ENCODE results near the gene LCA5. TPM values are rescaled to one million over a fixed set of nuclear protein-coding genes. Genes with fewer than 3 reads are reported as not detected.

LCA5 gene
- total and polyA plus RNA-seq, 2 donors (not counting 3 experiments of a cell fraction or from before 2014, with no cell fraction given) = 0.57 to 4.2 TPM

DNA sequence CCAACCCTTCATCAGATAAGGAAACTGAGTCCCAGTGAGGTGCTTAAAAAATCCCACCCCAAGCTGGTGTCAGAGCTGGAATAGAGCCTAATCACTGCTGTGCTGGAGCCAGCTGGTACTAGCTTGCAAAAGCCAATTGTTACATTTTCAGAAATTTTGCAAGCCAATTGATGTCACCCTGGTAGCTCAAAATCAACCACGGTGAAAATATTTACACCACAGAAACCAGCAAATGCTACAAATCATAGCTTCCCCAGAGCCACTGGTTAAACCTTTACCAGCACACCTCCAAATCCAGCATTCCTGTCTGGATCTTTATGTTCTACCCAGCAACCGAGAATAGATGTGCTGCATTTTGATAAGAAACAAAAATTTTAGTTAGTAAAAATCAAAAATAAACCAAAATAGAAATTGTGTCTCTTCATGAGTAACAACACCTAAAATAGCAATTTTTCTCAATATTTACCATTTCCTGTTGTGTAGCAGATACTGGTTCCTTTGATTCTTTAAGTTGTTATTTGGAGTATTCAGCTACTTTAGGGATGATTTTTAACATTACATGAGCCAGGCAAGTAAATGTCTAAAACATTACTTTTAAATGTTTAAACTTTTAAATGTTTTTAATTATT is 7.2 kb upstream of the LCA5 start:
- H3K9me1 ChIP-seq (replicated peaks; ENCODE audit: control insufficient read depth, extremely low read depth, insufficient read depth, low read length) = no peaks in the 10 kb centered on the region
- no peaks in the 10 kb centered on the region for H4K20me1 ChIP-seq (replicated peaks; ENCODE audit: control insufficient read depth, extremely low read depth, insufficient read depth, low read length)
- no peaks in the 10 kb centered on the region for H3K36me3 ChIP-seq (ENCODE audit: control insufficient read depth in 2 of 2, extremely low read depth in 1 of 2, insufficient read depth in 2 of 2, low read length in 2 of 2)
- intact Hi-C loops (cut with micrococcal nuclease) = loop anchor here (1.0 to 2.0 kb wide), 4 partner anchors 120 to 945 kb away; partner anchors contain the start of genes HMGN3 and PHIP
- TF ChIP-seq GATA2 (IDR thresholded peaks at IDR 0.05; ENCODE audit: insufficient read depth, insufficient read length, low read depth, low read length) (no peak), FOS (IDR thresholded peaks at IDR 0.05; ENCODE audit: borderline replicate concordance, insufficient read depth, low read length) (no peak), POLR2A (IDR thresholded peaks at IDR 0.05; ENCODE audit: low read depth, low read length) (no peak), MYC (IDR thresholded peaks at IDR 0.05; ENCODE audit: low read depth, low read length) (no peak)
- TF ChIP-seq, protein P1, sequence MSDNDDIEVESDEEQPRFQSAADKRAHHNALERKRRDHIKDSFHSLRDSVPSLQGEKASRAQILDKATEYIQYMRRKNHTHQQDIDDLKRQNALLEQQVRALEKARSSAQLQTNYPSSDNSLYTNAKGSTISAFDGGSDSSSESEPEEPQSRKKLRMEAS (IDR thresholded peaks at IDR 0.05; ENCODE audit: insufficient read depth, insufficient read length) = no peak
- TF ChIP-seq, protein P2, sequence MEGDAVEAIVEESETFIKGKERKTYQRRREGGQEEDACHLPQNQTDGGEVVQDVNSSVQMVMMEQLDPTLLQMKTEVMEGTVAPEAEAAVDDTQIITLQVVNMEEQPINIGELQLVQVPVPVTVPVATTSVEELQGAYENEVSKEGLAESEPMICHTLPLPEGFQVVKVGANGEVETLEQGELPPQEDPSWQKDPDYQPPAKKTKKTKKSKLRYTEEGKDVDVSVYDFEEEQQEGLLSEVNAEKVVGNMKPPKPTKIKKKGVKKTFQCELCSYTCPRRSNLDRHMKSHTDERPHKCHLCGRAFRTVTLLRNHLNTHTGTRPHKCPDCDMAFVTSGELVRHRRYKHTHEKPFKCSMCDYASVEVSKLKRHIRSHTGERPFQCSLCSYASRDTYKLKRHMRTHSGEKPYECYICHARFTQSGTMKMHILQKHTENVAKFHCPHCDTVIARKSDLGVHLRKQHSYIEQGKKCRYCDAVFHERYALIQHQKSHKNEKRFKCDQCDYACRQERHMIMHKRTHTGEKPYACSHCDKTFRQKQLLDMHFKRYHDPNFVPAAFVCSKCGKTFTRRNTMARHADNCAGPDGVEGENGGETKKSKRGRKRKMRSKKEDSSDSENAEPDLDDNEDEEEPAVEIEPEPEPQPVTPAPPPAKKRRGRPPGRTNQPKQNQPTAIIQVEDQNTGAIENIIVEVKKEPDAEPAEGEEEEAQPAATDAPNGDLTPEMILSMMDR (IDR thresholded peaks at IDR 0.05; ENCODE audit: extremely low read depth in 1 of 2, insufficient read depth in 1 of 2, low read depth in 1 of 2, low read length in 2 of 2) = no peak
- peaks cover 24% of the 10 kb centered on the region for H3K4me1 ChIP-seq (ENCODE audit: control insufficient read depth, extremely low read depth, insufficient read depth, low read length)
- no peak overlapping the region for H2AFZ ChIP-seq (ENCODE audit: low read depth, low read length)
- H3K79me2 ChIP-seq (ENCODE audit: control insufficient read depth, insufficient read depth, low read length) = no peaks in the 10 kb centered on the region
- ChIA-PET POLR2A (interaction anchor here (1.2 kb wide), 1 partner anchor 8 kb away, joined by 5 read pairs; no protein-coding TSS in a partner anchor), CTCF (interaction anchor here (0.8 to 3.9 kb wide), 18 partner anchors 8 to 677 kb away, joined by 3 to 18 read pairs (median 4); partner anchors contain the start of genes IRAK1BP1 and PHIP)
- FAIRE-seq = peak; percentile 46
- H3K4me2 ChIP-seq (ENCODE audit: insufficient read depth, low read length) = peak overlapping the region; percentile 82
- dilution Hi-C loops (cut with MboI; ENCODE audit: extremely low pct_ligation_motif_present, low sequenced_read_pairs) = no loop called here
- no peaks in the 10 kb centered on the region for H3K27me3 ChIP-seq (ENCODE audit: control insufficient read depth in 2 of 2, insufficient read depth in 2 of 2, low read length in 2 of 2)
- H3K9me3 ChIP-seq (replicated peaks; ENCODE audit: control insufficient read depth, insufficient read depth, low read length) = no peaks in the 10 kb centered on the region
- H3K9ac ChIP-seq (replicated peaks; ENCODE audit: extremely low read depth, insufficient read depth, low read length) = peak overlapping the region; percentile 69
- H3K4me3 ChIP-seq (replicated peaks in 1 of 3; ENCODE audit: insufficient read depth in 1 of 3, low read depth in 1 of 3, low read length in 3 of 3) = no peak overlapping the region
- no peak for DNase-seq (ENCODE audit: low read depth, low spot score)
- H3K27ac ChIP-seq (ENCODE audit: insufficient read depth, low read depth, low read length) = peak overlapping the region; percentile 76
- TSS peak; percentile 82 for BruUV-seq (replicated peaks)

All from endothelial cell of umbilical vein (primary cell).